Measurements from ENCODE around the gene TDRD3.

DNA sequence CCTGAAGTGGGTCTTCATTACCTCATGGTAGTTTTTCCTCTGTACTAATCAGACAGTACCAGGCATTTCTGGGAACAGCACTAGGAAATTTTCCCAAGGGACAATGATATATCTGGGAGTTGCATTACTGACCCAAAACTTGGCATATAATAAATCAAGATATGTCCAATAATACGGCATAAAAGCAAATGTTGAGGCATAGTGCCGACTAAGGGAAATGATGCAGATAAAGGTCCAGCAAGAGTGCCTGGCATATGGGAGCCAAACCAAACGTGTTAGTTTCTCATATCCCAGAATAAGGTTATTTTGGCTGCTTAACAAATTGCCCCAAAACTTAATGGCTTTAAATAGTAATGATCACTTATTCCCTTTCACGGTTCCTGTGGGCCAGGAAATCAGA lies 12.1 kb upstream of the TDRD3 start:
- TF ChIP-seq POLR2AphosphoS5 (IDR thresholded peaks at IDR 0.05; ENCODE audit: borderline replicate concordance, low read depth, low read length), result no peak
- no peak for TF ChIP-seq EZH2 (IDR thresholded peaks at IDR 0.05)
- TF ChIP-seq FOXP2 (optimal IDR thresholded peaks at IDR 0.05; ENCODE audit: control extremely low read depth, extremely low read length, insufficient read depth), result no peak
